Iris pigment epithelial cell (primary cell): ENCODE measurements around the gene STARD4.

Source experiments
- DNase-seq: peaks from one replicate; pipeline ENCODE4 v3.0.0-alpha.2; 2011; ENCODE audit warnings: low read depth

Gene STARD4

DNA sequence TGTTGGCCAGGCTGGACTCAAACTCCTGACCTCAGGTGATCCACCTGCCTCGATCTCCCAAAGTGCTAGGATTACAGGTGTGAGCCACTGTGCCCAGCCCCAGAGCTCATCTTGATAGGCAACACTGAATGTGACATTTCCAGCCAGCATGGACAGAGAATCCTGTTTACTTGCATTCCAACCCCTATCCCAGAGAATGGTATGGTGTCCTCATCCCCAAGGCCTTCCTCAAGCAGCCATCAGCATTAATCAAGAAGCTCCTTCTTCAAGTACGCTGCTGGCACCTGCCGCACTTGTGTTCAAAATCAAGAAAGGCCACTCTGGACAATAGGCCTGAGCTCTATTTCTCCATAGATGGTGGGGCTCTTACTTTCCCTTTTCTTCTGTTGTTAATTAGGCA, 40.2 kb downstream of the STARD4 start:
- no peak for DNase-seq

DNA sequence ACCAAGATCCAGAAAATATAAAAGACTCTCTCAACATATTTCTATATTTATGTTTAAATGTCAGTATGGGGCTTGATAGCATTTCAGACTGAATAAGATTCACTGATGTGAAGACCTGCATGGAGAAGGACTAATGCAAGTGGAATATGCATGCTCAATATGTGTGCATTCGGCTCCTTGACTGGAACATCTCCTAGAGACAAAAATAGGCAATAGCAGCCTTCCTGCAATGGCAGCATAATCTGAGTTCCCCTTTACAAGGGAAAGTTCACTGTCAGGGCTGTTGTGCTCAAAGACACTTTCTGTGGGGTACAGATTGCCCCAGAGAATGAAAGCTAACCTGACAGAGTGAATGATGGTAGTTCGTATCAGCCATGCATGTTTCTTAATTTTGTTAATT, 42.4 kb downstream of the STARD4 start:
- no peak for DNase-seq

DNA sequence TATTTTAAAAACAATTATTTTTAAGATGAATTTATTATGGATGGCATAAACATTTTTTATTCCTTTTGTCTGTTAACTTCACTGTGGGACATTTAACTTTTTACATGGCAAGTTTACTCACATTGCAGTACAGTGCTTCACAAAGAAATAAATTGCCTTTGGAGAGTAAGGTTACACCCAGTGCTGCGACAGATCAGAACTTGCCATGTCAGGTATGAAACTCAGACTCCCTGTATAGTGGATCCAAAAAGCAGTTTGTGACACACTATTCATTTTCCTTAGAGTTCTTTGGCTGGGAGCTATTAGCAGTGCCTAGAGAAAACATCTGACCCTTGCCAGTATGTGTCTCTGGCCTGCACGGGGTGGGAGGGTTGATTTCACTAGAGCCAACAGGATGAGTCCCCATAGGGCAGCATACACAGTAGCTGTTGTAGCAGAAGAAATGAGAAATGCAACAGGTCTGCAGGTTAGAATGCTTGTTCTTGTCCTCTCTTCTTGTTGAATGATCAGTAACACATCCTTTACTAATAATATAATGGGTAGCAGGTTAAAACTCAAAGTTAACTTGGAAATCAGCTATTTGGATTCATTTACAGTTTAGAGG, 42.9 kb downstream of the STARD4 start:
- DNase-seq: no peak

DNA sequence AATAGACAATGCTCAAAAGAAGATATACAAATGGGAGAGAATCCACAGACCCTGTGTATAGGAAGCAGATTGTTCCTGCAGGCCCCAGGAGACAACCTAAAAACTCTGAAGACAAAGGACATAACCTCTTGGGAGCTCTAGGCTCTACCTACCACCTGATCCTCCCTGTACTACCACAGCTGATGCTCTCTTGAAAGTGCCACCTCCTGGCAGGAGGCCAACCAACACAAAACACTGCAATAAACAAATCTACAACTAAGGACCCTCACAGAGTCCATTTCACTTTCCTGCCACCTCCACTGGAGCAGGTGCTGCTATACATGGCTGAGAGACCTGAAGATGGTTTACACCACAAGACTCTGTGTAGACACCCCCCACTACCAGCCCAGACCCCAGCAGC, 49.0 kb downstream of the STARD4 start:
- no peak for DNase-seq

DNA sequence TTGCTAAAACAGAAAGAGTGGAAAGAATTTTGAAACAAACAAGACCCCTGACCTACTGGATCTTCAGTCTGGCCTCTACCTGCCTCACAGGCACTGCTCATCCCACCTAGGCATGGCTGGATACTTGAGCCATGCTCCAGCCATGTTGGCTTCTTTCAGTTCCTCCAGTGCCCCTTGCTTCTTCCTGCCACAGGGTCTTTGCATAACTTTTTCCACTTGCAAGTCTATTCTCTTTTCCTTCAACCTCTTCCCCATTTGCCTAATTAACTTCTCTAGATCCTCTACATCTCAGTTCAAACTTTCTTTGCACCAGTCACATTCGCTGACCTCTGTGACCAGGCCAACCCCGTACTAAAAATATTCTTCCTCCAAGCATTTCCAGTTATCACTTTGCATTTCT, 50.4 kb downstream of the STARD4 start:
- DNase-seq: no peak

DNA sequence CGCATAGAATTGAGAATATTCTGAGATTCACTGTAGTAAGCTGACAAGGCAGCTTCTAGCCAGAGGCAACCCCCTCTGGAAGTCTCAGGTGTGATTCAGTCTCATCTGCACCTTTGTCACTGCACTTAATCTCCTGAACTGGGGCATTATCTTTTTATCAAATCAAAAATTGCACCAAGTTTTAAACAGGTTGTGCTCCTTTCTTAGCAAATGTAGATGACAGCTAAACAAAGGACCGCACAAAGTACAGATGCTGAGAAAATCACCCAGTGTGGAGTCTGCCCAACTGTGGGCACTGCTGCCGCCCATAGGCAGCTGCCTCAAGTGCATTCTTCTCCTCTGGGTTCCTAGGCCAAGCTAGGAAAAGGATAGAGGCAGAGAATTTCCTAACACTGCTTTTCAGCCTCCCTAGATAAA, 51.1 kb downstream of the STARD4 start:
- DNase-seq: peak; percentile 44

DNA sequence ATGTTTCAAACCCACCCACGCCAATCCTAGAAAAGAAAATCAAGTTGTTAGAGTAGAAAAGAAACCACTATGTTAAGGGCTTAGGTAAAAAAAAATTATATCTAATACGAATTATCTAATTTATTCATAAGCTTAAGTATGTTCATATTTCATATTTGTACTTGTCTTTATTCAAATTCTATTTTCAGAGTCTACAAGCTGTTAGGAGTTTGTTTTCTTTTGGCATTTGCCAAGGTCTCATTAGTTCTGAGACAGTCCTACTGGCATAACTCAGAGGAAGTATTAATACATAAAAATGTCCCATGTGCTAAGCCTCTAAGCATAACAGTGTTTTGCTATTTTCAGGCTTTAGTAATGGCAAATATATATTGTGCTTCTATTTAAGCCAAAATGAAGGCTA, 57.6 kb downstream of the STARD4 start:
- no peak for DNase-seq

DNA sequence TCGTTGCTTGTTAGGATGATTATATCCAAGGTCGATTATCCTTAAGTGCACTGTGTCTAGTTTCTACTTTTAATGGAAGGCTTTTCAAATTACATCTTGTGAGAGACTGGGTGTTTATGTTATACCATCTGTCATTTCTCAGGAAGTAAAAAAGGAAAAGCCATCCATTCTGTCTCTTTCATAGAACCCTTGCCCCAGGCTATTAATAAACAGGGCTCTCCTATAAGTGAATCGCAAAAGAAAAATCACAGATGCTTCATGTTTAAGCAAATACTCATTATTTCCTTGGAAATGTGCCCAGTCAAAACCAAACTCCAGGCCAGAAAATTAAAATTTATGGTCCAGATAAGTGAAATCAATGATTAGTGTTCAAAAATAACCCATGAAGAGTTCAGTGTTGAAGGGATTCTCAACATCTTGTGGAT, 58.1 kb downstream of the STARD4 start:
- DNase-seq: peak; percentile 26

DNA sequence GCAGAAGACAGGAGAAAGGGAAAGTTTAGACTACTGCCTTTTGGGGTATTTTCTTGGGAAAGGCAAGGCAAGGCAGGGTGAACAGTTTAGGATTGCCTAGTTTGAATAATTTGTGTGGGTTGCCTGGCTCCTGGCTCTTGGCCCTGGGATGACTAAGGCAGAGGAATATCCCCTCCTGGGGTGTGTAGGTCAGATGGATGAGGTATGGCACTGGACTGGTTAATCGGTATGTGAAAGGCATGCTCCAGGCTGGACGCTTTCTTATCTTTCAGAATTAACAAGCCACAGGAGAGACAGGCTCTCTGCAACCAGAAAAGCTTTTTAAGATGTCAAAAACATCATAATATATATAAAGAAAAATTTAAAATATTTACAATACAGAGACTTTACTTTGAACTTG, 58.6 kb downstream of the STARD4 start:
- peak; percentile 87 for DNase-seq

DNA sequence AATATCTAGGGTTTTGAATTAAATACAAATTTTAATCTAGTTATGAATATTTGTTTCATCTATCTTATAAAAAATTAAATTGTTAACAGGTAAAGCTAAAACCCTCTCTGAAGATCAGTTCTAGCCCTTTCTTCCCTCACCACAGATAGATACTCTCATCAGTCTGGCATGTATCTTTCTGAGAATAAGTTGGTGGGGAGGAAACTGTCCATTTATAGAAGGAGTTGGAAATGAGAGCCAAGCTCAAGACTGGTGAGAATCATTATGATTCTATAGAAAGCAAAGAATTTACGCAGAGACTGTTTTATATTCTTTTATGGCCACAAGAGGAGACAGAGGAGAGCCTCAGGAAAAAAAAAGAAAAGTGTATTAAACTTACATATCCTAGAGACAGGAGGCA, 59.0 kb downstream of the STARD4 start:
- DNase-seq: peak; percentile 56

DNA sequence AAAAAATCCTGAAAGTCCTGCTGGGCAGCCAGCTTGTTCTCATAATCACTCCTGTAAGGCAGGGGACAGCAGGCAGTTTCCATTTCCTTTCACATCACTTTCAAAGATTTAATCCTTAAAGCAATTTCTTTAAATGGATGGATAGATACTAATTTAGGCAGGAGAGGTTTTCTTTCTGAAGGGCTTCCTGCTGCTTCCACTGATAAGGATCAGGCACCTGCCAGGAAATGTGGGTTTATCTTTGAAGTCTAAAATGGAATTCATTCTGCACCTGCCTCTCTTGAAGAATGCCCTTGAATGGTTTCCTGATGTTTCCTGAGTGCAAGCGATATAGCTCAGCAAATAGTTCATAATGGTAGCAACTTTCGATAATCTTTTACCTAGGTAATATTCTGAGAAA, 64.5 kb downstream of the STARD4 start:
- DNase-seq: no peak

DNA sequence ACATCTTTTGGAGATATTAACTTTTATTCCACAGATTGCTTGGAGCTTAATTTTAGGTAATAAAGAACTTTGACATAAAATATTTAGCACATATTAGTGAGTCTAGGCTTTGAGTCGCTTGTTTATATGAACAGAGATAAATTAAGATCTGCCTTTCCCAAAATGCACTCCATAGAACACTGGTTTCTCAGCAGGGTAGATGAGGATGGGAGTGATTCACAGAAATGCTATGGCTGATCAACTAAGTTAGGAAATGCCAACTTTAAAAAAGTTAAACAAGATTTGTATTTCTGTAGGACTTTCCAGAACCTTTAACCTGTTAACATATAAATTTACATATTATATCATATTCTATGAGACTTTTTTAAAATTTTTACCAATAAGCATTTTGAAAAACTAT, 65.2 kb downstream of the STARD4 start:
- DNase-seq: peak; percentile 23
